Measurements from ENCODE around the gene ZNF460.

DNA sequence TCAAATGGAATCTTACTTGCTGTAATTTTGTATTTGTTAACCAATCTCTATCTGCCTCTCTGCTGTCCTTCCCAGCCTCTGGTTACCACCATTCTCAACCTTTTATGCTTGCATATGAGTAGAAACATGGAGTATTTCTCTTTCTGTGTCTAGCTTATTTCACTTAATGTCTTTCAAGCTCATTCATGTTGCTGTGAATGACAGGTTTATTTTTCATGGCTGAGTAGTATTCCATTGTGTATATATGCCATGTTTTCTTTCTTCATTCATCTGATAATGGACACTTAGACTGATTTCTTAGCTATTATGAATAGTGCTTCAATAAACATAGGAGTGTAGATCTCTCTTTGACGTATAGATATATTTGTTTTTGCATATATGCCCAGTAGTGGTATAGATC is 13.4 kb downstream of the ZNF460 start:
- TF ChIP-seq CTCF (IDR thresholded peaks at IDR 0.05; ENCODE audit: insufficient read depth, low read depth, low read length) (no peak), EZH2 (IDR thresholded peaks at IDR 0.05; ENCODE audit: insufficient read depth, low read length) (no peak)
